Activated T-cell treated with anti-CD3 and anti-CD28 coated beads, Interleukin-2, amount 50 U/mL, for 1 hour (primary cell): ENCODE measurements around the gene ANGEL2.

Experiments
- DNase-seq: peaks from one replicate; pipeline ENCODE4 v3.0.0-alpha.2; 2020

The ANGEL2 gene

GRCh38 chr1:212950243-212951125 lies 65.2 kb downstream of the ANGEL2 start, which contains the start of gene VASH2:
Gene VASH2 (plus strand): TSS chr1:212950541. CDS start chr1:212951543, 1,002 bp downstream.
- peak; percentile 44 for DNase-seq

- DNase-seq, result no peak
Observed at GRCh38 chr1:212949771-212950170, 65.9 kb downstream of the ANGEL2 start.

GRCh38 chr1:212946872-212947271 lies 68.8 kb downstream of the ANGEL2 start:
- no peak for DNase-seq

- DNase-seq, result no peak
Observed at GRCh38 chr1:212945463-212946160, 70.1 kb downstream of the ANGEL2 start.

- no peak for DNase-seq
Observed at GRCh38 chr1:212945056-212945455, 70.6 kb downstream of the ANGEL2 start.

GRCh38 chr1:212944229-212944901 lies 71.3 kb downstream of the ANGEL2 start:
- DNase-seq, result no peak

- no peak for DNase-seq
Observed at GRCh38 chr1:212943393-212943710, 72.3 kb downstream of the ANGEL2 start.

- DNase-seq, result no peak
Observed at GRCh38 chr1:212942679-212943392, 72.8 kb downstream of the ANGEL2 start.
